Activated CD4-positive, alpha-beta T cell treated with anti-CD3 and anti-CD28 coated beads for 36 hours (primary cell): Measurements from ENCODE around the gene TRIM60. TPM values are rescaled to one million over a fixed set of nuclear protein-coding genes. Genes with fewer than 3 reads are reported as not detected.
"Not testable (repeated sequence)": the region's sequence is repeated elsewhere in the genome, so short reads cannot be mapped to it uniquely, and the experiment has no call there.

Experiments used
- ATAC-seq: fragments of 200-7000 bp; cut with Tn5 transposase; one replicate; pipeline ENCODE4 v1.10.0; 2021; ENCODE audit warnings: mild to moderate bottlenecking, moderate library complexity
- CTCF ChIA-PET: fragments of 350-600 bp; sonication (Branson Sonifier 250); formaldehyde crosslinking; loops from one replicate; lab custom pipeline; 2021; ENCODE audit warnings: antibody characterized with exemption; lab: Charles Lee
- POLR2A ChIA-PET: fragments of 350-600 bp; sonication (Branson Sonifier 250); formaldehyde crosslinking; loops from one replicate; lab custom pipeline; 2021; ENCODE audit warnings: antibody characterized with exemption, inconsistent platforms; lab: Charles Lee
- DNase-seq: peaks from one replicate; pipeline ENCODE4 v3.0.0-alpha.2; 2020
- H3K27ac Mint-ChIP-seq: one replicate; pipeline ENCODE4 v1.8.0; 2021; ENCODE audit warnings: mixed read lengths
- H3K27me3 Mint-ChIP-seq: one replicate; pipeline ENCODE4 v1.8.0; 2021; ENCODE audit warnings: mixed read lengths
- H3K36me3 Mint-ChIP-seq: one replicate; pipeline ENCODE4 v1.8.0; 2021; ENCODE audit warnings: low read depth, mixed read lengths
- H3K4me1 Mint-ChIP-seq: one replicate; pipeline ENCODE4 v1.8.0; 2021; ENCODE audit warnings: mixed read lengths
- H3K4me3 Mint-ChIP-seq: one replicate; pipeline ENCODE4 v1.8.0; 2021; ENCODE audit warnings: mild to moderate bottlenecking, moderate library complexity, mixed read lengths
- H3K9me3 Mint-ChIP-seq: one replicate; pipeline ENCODE4 v1.8.0; 2021; ENCODE audit warnings: low read depth, mixed read lengths
- intact Hi-C, 2 experiments: fragments of 100-400 bp; cut with DNase I in 1 of 2; cut with micrococcal nuclease in 1 of 2; formaldehyde crosslinking; loops; one replicate each; pipeline versions ENCODE4 v1.14.2 to v1.15.1; 2022 to 2024; cut with DNase I, micrococcal nuclease
- total RNA-seq, 2 experiments: library from RNA; stranded (reverse); gene quantifications; one replicate each; pipeline ENCODE4 v1.2.3, GENCODE V29; 2021

Gene TRIM60
- total RNA-seq, 2 experiments from 2014 or later, result not detected

DNA sequence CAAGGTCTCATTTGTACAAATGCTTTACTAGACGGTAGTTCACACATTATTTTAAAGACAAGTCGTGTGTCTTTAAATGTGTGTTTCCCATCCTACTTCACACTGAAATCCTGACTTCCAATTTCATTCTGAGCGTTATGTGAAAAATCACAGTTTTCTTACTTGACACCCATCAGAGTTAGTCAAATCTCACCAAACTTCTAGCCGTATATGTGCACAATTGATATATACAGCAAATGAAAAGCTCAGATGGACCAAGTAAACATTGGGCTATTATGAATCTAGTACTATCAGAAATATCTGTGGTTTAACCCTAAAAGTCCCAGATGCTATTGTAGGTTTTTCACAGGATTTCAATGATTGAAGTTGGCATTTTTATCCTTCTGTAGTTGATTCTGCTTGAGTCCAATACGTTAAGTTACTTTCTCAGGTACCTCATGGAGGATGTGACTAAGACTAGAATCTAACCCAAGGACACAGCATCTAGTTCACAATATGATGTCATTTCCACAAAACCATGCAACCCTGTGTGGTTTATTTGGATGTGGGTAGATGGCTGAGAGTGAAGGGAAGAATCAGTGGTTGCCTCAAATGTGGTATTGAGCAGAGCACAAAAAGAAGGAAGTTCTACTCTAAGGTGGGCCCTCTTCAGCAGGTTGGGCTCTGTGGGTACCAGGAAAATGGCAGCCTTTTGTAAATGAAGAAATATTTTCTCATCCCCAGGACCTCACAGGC is 22.1 kb upstream of the TRIM60 start:
- CTCF ChIA-PET, result no interaction called here
- DNase-seq (peak; percentile 53), ATAC-seq (peak; percentile 93)
- Mint-ChIP-seq H3K4me1 (peaks cover 11% of the 10 kb centered on the region), H3K36me3 (no peaks in the 10 kb centered on the region), H3K4me3 (no peak overlapping the region), H3K27ac (no peak overlapping the region), H3K27me3 (peaks cover 21% of the 10 kb centered on the region), H3K9me3 (no peaks in the 10 kb centered on the region)
- POLR2A ChIA-PET, result no interaction called here
- intact Hi-C loops, result loop anchor here in 1 of 2 experiments (1.0 kb wide), 1 partner anchor 53 kb away; no protein-coding TSS in a partner anchor

DNA sequence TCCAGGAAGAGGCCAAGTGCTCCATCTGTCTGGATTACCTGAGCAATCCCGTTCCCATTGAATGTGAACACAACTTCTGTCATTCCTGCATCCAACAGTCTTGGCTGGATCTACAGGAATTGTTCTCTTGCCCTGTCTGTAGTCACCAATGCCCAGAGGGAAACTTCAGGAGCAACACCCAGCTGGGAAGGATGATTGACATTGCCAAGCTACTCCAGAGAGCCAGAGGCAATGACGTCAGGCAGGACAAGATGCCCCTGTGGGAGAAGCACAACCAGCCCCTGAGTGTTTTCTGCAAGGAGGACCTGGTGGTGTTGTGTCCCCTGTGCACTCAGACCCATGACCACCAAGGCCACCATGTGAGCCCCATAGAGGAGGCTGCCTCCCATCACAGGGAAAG is 21.3 kb upstream of the TRIM60 start:
- H3K27me3 Mint-ChIP-seq, result peaks cover 21% of the 10 kb centered on the region
- CTCF ChIA-PET, result interaction anchor here (1.1 kb wide), 1 partner anchor 240 kb away, joined by 3 read pairs; no protein-coding TSS in a partner anchor
- H3K9me3 Mint-ChIP-seq, result no peaks in the 10 kb centered on the region

DNA sequence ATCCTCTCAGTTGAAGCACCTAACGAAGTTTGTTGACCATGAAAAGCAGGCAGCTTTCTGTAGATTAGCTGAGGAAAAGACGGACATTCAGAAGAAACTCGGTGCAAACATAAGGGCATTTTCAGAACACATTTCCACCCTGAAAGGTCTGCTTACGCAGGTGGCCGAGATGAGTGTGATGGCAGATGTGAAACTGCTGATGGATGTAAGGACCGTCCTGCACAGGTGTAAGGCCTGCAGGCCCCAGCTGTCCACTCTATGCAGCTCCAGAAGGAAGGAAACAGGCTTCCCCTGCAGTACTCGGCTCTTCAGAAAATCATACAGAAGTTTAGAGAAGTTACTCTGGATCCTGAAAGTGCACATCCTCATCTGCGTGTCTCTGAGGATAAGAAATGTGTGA is 20.8 kb upstream of the TRIM60 start:
- Mint-ChIP-seq H3K27ac (no peak overlapping the region), H3K36me3 (no peaks in the 10 kb centered on the region), H3K4me3 (no peak overlapping the region), H3K27me3 (peaks cover 21% of the 10 kb centered on the region), H3K9me3 (no peaks in the 10 kb centered on the region), H3K4me1 (peaks cover 11% of the 10 kb centered on the region)
- DNase-seq, result no peak
- POLR2A ChIA-PET, result no interaction called here
- CTCF ChIA-PET, result interaction anchor here (1.1 kb wide), 1 partner anchor 241 kb away, joined by 3 read pairs; no protein-coding TSS in a partner anchor
- intact Hi-C loops, result no loop called here
- ATAC-seq, result no peak

More for the DNA sequence above, 21.3 kb upstream of the TRIM60 start:
- H3K36me3 Mint-ChIP-seq, result no peaks in the 10 kb centered on the region
- no peak for DNase-seq
- H3K4me3 Mint-ChIP-seq, result no peak overlapping the region
- no peak overlapping the region for H3K27ac Mint-ChIP-seq
- intact Hi-C loops, result no loop called here
- peaks cover 11% of the 10 kb centered on the region for H3K4me1 Mint-ChIP-seq
- POLR2A ChIA-PET, result no interaction called here
- ATAC-seq, result no peak

DNA sequence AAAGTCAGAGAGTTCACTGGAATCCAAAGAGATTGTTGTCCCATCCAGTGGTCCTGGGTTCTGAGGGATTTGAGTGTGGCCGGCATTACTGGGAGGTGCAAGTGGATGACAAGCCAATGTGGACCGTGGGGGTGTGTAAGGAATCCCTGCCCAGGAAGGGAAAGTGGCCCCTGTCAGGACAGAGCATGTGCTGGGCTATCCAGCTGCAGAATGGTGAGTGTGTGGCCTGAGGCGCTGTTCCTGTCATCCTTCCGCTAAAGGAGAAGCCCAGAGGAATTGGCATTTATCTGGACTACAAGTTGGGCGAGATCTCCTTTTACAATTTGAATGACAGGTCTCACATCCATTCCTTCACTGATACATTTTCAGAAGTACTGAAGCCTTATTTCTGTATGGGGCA is 20.4 kb upstream of the TRIM60 start:
- peaks cover 11% of the 10 kb centered on the region for H3K4me1 Mint-ChIP-seq
- H3K4me3 Mint-ChIP-seq, result no peak overlapping the region
- no peak for DNase-seq
- ChIA-PET POLR2A (no interaction called here), CTCF (interaction anchor here (1.1 kb wide), 1 partner anchor 241 kb away, joined by 3 read pairs; no protein-coding TSS in a partner anchor)
- no peaks in the 10 kb centered on the region for H3K9me3 Mint-ChIP-seq
- no peak overlapping the region for H3K27ac Mint-ChIP-seq
- no peak for ATAC-seq
- intact Hi-C loops, result no loop called here
- H3K36me3 Mint-ChIP-seq, result no peaks in the 10 kb centered on the region
- H3K27me3 Mint-ChIP-seq, result peaks cover 21% of the 10 kb centered on the region

DNA sequence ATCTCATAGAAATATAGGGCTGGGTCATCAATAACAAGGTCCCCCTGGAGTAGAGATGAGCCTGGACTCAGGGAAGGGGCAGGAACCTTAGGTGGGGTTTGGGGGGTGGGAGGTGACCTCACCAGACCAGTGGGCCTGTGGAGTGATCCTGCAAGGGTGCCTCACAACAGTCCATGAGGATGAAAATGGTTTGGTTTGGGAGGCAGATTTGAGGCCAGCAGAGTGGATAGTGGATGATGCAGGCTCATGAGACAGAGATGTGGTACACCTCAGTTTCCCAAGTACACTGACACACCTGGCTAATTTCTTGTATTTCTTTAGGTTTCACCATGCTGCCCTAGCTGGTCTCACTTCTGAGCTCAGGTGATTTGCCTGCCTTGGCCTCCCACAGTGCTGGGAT is 18.1 kb upstream of the TRIM60 start:
- H3K27ac Mint-ChIP-seq, result no peak overlapping the region
- POLR2A ChIA-PET, result no interaction called here
- DNase-seq (no peak), ATAC-seq (no peak)
- CTCF ChIA-PET, result no interaction called here
- no peaks in the 10 kb centered on the region for H3K36me3 Mint-ChIP-seq
- peaks cover 11% of the 10 kb centered on the region for H3K4me1 Mint-ChIP-seq
- H3K9me3 Mint-ChIP-seq, result no peaks in the 10 kb centered on the region
- peaks cover 15% of the 10 kb centered on the region for H3K27me3 Mint-ChIP-seq
- no peak overlapping the region for H3K4me3 Mint-ChIP-seq
- intact Hi-C loops, result no loop called here

DNA sequence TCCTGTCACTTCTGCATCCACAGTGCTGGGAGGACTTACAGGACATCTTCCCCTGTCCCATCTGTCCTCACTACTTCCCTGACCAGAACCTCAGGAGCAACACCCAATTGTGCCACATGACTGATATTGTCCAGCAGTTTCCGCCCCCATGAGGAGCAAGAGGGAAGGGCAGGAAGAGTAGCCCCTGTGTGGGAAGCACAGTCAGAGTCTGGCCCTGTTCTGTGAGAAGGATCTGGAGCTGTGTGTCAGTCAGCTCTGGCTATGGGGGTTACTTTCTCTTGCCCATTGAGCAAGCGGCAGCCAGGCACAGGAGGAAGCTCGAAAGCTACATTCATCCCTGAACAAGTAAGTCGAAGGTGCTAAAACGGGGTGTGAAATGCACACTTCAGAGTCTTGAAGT is 14.8 kb upstream of the TRIM60 start:
- Mint-ChIP-seq H3K4me3 (no peak overlapping the region), H3K9me3 (no peaks in the 10 kb centered on the region), H3K36me3 (no peaks in the 10 kb centered on the region), H3K4me1 (no peaks in the 10 kb centered on the region), H3K27ac (no peak overlapping the region), H3K27me3 (peaks cover 6% of the 10 kb centered on the region)
- ChIA-PET CTCF (no interaction called here), POLR2A (no interaction called here)
- intact Hi-C loops, result no loop called here
- peak; percentile 33 for ATAC-seq
- no peak for DNase-seq

DNA sequence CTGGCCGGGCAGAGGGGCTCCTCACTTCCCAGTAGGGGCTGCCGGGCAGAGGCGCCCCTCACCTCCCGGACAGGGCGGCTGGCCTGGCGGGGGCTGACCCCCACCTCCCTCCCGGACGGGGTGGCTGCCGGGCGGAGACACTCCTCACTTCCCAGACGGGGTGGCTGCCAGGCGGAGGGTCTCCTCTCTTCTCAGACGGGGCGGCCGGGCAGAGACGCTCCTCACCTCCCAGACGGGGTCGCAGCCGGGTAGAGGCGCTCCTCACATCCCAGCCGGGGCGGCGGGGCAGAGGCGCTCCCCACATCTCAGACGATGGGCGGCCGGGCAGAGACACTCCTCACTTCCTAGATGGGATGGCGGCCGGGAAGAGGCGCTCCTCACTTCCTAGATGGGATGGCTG is 11.8 kb upstream of the TRIM60 start:
- H3K36me3 Mint-ChIP-seq, POLR2A ChIA-PET, H3K27me3 Mint-ChIP-seq, intact Hi-C loops, CTCF ChIA-PET, ATAC-seq, H3K9me3 Mint-ChIP-seq, H3K4me3 Mint-ChIP-seq, DNase-seq, H3K27ac Mint-ChIP-seq, H3K4me1 Mint-ChIP-seq: not testable (repeated sequence)

DNA sequence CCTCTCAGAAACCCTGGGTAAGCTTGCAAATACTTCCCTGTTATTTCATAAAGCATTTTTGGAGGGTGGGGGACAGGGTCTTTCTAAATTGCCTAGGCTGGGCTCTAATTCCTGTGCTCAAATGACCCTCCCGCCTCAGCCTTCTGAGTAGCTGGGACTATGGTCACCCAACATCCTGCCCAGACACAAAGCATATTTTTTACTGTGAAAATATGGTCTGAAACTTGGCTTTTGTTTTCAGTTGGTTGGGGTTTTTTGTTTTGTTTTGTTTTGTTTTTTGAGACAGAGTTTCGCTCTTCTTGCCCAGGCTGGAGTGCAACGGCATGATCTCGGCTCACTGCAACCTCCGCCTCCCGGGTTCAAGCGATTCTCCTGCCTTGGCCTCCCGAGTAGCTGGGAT is 6.0 kb upstream of the TRIM60 start:
- DNase-seq, H3K4me1 Mint-ChIP-seq, H3K4me3 Mint-ChIP-seq, intact Hi-C loops, CTCF ChIA-PET, ATAC-seq, POLR2A ChIA-PET, H3K36me3 Mint-ChIP-seq, H3K9me3 Mint-ChIP-seq, H3K27me3 Mint-ChIP-seq, H3K27ac Mint-ChIP-seq: not testable (repeated sequence)

DNA sequence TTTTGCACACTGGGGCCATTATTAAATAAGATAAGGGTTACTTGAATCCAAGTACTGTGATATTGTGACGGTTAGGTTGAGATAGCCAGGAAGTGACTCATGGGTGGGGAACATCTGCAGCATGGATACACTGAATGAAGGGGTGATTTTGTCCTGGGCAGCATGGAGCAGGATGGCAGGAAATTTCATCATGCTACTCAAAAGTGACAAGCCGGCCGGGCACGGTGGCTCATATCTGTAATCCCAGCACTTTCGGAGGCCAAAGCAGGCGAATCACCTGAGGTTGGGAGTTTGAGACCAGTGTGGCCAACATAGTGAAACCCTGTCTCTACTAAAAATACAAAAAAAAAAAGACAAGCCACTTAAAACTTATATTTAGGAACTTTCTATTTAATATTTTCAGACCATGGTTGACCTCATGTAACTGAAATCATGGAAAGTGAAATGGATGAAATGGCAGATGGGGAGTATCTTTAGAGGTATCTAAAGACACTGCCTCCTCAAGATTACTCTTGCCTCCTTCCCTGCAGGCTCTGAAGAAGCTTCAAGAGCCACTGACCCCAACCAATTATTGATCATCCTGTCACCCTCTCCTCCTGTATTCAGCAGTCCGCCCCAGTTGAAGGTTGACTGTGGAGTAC is 3.9 kb upstream of the TRIM60 start:
- DNase-seq, result no peak
- intact Hi-C loops, result no loop called here
- Mint-ChIP-seq H3K27ac (no peak overlapping the region), H3K4me1 (no peaks in the 10 kb centered on the region), H3K4me3 (no peak overlapping the region), H3K9me3 (no peaks in the 10 kb centered on the region), H3K36me3 (no peaks in the 10 kb centered on the region), H3K27me3 (peaks cover 3% of the 10 kb centered on the region)
- ChIA-PET POLR2A (no interaction called here), CTCF (no interaction called here)
- no peak for ATAC-seq

DNA sequence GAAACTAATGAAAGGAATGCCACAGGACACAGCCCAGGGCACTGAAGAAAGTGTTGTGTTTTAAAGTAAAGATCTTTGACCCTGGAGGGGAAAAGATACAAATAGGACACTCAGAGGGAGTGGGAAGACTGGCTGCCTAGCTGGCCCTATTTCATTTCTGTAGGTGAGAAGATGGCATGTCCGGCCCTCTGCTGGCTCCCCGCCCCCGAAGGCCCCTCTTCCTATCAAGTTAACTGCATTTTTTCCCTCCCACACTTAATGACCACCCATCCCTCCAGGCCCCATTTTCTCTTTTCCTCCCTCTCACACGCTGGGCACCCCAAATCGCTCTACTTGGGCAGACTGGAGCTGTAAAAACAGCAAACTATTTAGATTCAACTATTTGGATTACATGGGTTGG is 16.4 kb downstream of the TRIM60 start:
- peaks cover 3% of the 10 kb centered on the region for H3K27me3 Mint-ChIP-seq
- no peaks in the 10 kb centered on the region for H3K9me3 Mint-ChIP-seq
- H3K4me1 Mint-ChIP-seq, result no peaks in the 10 kb centered on the region
- ChIA-PET CTCF (no interaction called here), POLR2A (no interaction called here)
- intact Hi-C loops, result no loop called here
- no peaks in the 10 kb centered on the region for H3K36me3 Mint-ChIP-seq
- H3K27ac Mint-ChIP-seq, result no peak overlapping the region
- no peak for DNase-seq
- no peak overlapping the region for H3K4me3 Mint-ChIP-seq
- ATAC-seq, result no peak

DNA sequence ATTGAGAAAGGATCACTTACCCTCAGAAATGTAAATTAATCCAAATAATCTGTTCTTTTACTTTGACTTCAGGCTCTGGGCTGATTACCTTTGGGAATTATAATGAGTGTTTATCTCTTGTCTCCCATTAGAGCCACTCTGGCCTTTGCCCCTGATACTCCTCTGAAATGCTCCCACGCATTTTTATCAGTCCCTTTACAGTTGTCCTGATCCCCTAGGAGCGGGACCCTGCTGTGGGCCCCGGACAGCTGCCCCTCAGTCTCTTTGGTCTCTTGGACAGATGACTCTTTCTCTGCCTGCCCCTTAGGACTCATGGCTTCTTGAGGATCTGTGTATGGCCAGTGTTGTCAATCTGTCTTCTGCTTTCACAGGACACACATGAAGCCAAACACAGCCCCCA is 20.8 kb downstream of the TRIM60 start:
- Mint-ChIP-seq H3K9me3 (no peaks in the 10 kb centered on the region), H3K36me3 (no peaks in the 10 kb centered on the region), H3K27me3 (no peaks in the 10 kb centered on the region), H3K27ac (no peak overlapping the region), H3K4me3 (no peak overlapping the region), H3K4me1 (no peaks in the 10 kb centered on the region)
- ATAC-seq (no peak), DNase-seq (no peak)
- ChIA-PET POLR2A (no interaction called here), CTCF (no interaction called here)
- intact Hi-C loops, result no loop called here

DNA sequence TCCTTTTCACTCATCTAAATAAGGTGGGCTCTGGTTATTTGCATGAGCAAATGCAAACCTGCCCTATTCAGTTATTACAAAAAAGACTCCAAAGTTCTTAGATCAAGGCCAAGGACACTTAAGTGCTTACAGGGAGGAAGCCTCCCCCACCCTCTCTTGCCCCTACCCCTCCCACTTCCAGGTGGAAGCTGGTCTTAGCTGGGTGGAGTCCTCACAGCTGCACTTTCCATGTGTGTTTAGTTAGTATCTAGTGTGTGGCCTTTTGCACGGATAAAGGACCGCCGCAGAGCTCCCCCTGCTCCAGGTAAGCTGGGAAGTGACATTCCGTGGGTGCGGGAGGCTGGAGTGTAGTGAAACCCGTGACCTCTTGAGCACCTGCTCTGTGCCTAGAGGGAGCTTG is 21.8 kb downstream of the TRIM60 start, which contains the start of gene TRIM75:
TSS of gene TRIM75 (plus strand) at position 222 of the 400 bp plus-strand sequence. CDS start 5,282 bp downstream, outside the sequence.
- Mint-ChIP-seq H3K27me3 (no peaks in the 10 kb centered on the region), H3K4me1 (no peaks in the 10 kb centered on the region), H3K36me3 (no peaks in the 10 kb centered on the region), H3K27ac (no peak within 1 kb of the TSS), H3K9me3 (no peaks in the 10 kb centered on the region), H3K4me3 (no peak within 1 kb of the TSS)
- CTCF ChIA-PET, result interaction anchor here (0.7 kb wide), 1 partner anchor 404 kb away, joined by 3 read pairs; no protein-coding TSS in a partner anchor
- intact Hi-C loops, result no loop called here
- POLR2A ChIA-PET, result no interaction called here
- ATAC-seq (no peak), DNase-seq (no peak)
